ENCODE data around the gene TTC22. TPM values are rescaled to one million over a fixed set of nuclear protein-coding genes. Genes with fewer than 3 reads are reported as not detected.

Gene TTC22
- total RNA-seq, 1 donor: not detected

DNA sequence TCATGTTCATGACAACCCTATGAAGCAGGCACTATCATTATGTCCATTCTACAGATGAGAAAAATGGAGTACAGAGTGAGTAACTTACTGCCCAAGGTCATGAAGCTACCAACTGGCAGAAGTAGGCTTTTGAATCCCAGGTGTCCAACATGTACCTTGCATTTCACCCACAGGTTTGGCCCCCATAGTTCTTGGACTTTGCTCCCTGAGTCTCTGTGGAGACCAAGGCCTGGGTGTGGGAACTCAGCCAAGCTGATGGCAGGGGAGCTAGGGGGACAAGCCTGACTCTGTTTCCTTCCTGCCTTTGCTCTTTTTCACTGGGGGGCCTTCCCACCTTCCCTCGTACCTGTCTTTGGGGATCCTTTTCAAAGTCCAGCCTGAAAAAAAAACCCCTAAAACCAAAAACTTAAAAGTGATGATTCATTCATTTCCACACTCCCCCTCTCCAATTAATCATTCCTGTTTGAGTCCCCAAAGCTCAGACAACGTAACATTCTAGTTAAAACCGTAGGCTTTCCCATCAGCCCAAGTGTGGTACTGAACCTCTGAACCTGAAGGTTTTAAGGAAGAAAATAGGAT, 8.5 kb upstream of the TTC22 start:
- TF ChIP-seq CTCF (IDR thresholded peaks at IDR 0.05; ENCODE audit: extremely low read depth, low read depth, low read length): no peak

GRCh38 chr1:54808443-54809207, 7.5 kb upstream of the TTC22 start:
- TF ChIP-seq CTCF (IDR thresholded peaks at IDR 0.05; ENCODE audit: extremely low read depth, low read depth, low read length): peak; percentile 37
- H3K27me3 ChIP-seq (ENCODE audit: insufficient read depth, low read length): no peaks in the 10 kb centered on the region
- DNase-seq (ENCODE audit: insufficient read length, low spot score, missing footprints): peak; percentile 57
- no peak overlapping the region for H3K4me3 ChIP-seq (ENCODE audit: insufficient read depth, low read length)
- peaks cover 13% of the 10 kb centered on the region for H3K4me1 ChIP-seq (ENCODE audit: insufficient read depth, low read length)
- H3K9me3 ChIP-seq (ENCODE audit: low read depth, low read length): no peaks in the 10 kb centered on the region
- H3K27ac ChIP-seq (ENCODE audit: low read depth, low read length): no peak overlapping the region
- no peak overlapping the region for H3K4me2 ChIP-seq (ENCODE audit: insufficient read depth, low read length)
- H2AFZ ChIP-seq (ENCODE audit: low read length): no peak overlapping the region
- no peaks in the 10 kb centered on the region for H3K79me2 ChIP-seq (ENCODE audit: insufficient read depth, low read length)
- H4K20me1 ChIP-seq (ENCODE audit: insufficient read depth, low read length): no peaks in the 10 kb centered on the region
- H3K36me3 ChIP-seq (ENCODE audit: insufficient read depth, low read length): no peaks in the 10 kb centered on the region

More for the DNA sequence above, 8.5 kb upstream of the TTC22 start:
- Histone ChIP-seq H3K4me1 (ENCODE audit: insufficient read depth, low read length) (peaks cover 8% of the 10 kb centered on the region), H3K4me3 (ENCODE audit: insufficient read depth, low read length) (no peak overlapping the region), H3K4me2 (ENCODE audit: insufficient read depth, low read length) (no peak overlapping the region), H4K20me1 (ENCODE audit: insufficient read depth, low read length) (no peaks in the 10 kb centered on the region), H3K27ac (ENCODE audit: low read depth, low read length) (no peak overlapping the region), H2AFZ (ENCODE audit: low read length) (no peak overlapping the region), H3K9me3 (ENCODE audit: low read depth, low read length) (no peaks in the 10 kb centered on the region), H3K27me3 (ENCODE audit: insufficient read depth, low read length) (no peaks in the 10 kb centered on the region), H3K79me2 (ENCODE audit: insufficient read depth, low read length) (no peaks in the 10 kb centered on the region), H3K36me3 (ENCODE audit: insufficient read depth, low read length) (no peaks in the 10 kb centered on the region)
- DNase-seq (ENCODE audit: insufficient read length, low spot score, missing footprints): no peak

DNA sequence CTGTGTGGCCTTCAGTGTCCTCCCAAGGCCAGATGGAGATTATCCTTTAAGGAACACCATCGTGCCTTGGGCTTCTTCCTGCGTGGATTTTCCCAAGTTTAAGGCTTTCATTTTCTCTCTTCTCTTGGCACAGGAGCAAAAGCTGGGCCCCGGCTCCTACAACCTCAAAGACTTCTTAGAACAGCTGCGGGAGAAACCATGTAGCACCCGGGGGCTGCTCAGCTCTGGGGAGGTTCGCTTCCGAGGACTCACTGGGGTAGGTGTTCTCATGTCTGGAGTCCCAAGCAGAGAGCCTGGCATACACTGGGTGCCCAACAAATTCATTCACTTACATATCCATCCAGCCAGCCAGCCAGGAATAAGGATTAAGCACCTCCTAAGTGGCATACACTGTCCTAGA, 6.6 kb upstream of the TTC22 start:
- Histone ChIP-seq H4K20me1 (ENCODE audit: insufficient read depth, low read length) (no peaks in the 10 kb centered on the region), H3K79me2 (ENCODE audit: insufficient read depth, low read length) (no peaks in the 10 kb centered on the region), H2AFZ (ENCODE audit: low read length) (peak overlapping the region; percentile 57), H3K4me1 (ENCODE audit: insufficient read depth, low read length) (peaks cover 13% of the 10 kb centered on the region), H3K4me3 (ENCODE audit: insufficient read depth, low read length) (no peak overlapping the region), H3K36me3 (ENCODE audit: insufficient read depth, low read length) (no peaks in the 10 kb centered on the region), H3K9me3 (ENCODE audit: low read depth, low read length) (no peaks in the 10 kb centered on the region), H3K27ac (ENCODE audit: low read depth, low read length) (no peak overlapping the region), H3K4me2 (ENCODE audit: insufficient read depth, low read length) (no peak overlapping the region), H3K27me3 (ENCODE audit: insufficient read depth, low read length) (no peaks in the 10 kb centered on the region)
- no peak for DNase-seq (ENCODE audit: insufficient read length, low spot score, missing footprints)
- TF ChIP-seq CTCF (IDR thresholded peaks at IDR 0.05; ENCODE audit: extremely low read depth, low read depth, low read length): no peak

DNA sequence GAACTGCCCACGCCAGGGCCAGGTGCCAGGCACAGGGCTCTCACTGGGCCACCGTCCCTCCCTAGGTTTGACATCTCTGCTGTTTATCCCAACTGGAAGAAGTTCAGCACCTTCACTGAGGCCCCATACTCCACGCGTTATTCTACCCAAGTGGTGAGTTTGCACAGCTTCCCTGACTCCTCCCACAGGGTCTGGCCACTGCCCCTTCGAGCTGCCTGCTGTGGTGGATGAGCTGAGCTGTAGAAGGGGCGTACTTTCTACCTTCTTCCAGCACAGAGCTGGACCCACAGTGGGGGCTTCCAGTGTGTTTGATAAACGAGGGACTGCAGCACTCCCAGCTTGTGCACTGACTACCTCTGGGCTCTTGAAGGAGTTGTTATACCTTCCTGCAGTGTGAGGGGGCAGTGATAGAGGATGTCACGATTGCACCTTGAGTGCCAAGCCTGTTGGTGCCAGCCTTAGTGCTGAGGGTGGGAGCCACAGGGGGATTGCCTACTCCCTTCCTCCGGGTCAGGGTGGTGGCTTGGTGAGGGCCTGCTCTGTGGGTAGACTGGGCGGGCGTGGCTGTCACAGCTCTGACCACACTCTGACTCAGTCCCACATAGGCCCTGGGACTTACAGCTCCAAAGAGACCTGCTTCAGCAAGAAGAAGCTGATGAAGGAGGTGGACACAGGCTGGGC, 5.9 kb upstream of the TTC22 start:
- peaks cover under 1% of the 10 kb centered on the region for H3K27me3 ChIP-seq (ENCODE audit: insufficient read depth, low read length)
- H3K79me2 ChIP-seq (ENCODE audit: insufficient read depth, low read length): no peaks in the 10 kb centered on the region
- no peaks in the 10 kb centered on the region for H4K20me1 ChIP-seq (ENCODE audit: insufficient read depth, low read length)
- H3K9me3 ChIP-seq (ENCODE audit: low read depth, low read length): no peaks in the 10 kb centered on the region
- H3K4me1 ChIP-seq (ENCODE audit: insufficient read depth, low read length): peaks cover 13% of the 10 kb centered on the region
- H3K36me3 ChIP-seq (ENCODE audit: insufficient read depth, low read length): no peaks in the 10 kb centered on the region
- H2AFZ ChIP-seq (ENCODE audit: low read length): peak overlapping the region; percentile 57
- H3K4me2 ChIP-seq (ENCODE audit: insufficient read depth, low read length): no peak overlapping the region
- H3K4me3 ChIP-seq (ENCODE audit: insufficient read depth, low read length): no peak overlapping the region
- peak; percentile 94 for DNase-seq (ENCODE audit: insufficient read length, low spot score, missing footprints)
- no peak overlapping the region for H3K27ac ChIP-seq (ENCODE audit: low read depth, low read length)
- no peak for TF ChIP-seq CTCF (IDR thresholded peaks at IDR 0.05; ENCODE audit: extremely low read depth, low read depth, low read length)
